ENCODE data around the gene APOL2.
A peak's percentile ranks its signal among the peaks of the same experiment; 100 is the strongest.
"Not testable (repeated sequence)": the region's sequence is repeated elsewhere in the genome, so short reads cannot be mapped to it uniquely, and the experiment has no call there.

The APOL2 gene

GRCh38 chr22:36197514-36198146 is 41.7 kb downstream of the APOL2 start:
- DNase-seq (ENCODE audit: low read depth in 2 of 2): no peak

GRCh38 chr22:36197065-36197440 is 42.3 kb downstream of the APOL2 start:
- no peak for DNase-seq (ENCODE audit: low read depth in 2 of 2)

- DNase-seq (ENCODE audit: low read depth in 2 of 2): no peak
These were observed 42.9 kb downstream of the APOL2 start for GRCh38 chr22:36196254-36197064.

GRCh38 chr22:36194971-36195370 is 44.4 kb downstream of the APOL2 start:
- no peak for DNase-seq (ENCODE audit: low read depth in 2 of 2)

- DNase-seq (ENCODE audit: low read depth in 2 of 2): no peak
These were observed 44.9 kb downstream of the APOL2 start for GRCh38 chr22:36194385-36194784.

- no peak for DNase-seq (ENCODE audit: low read depth in 2 of 2)
These were observed 45.8 kb downstream of the APOL2 start for GRCh38 chr22:36193577-36193976.

GRCh38 chr22:36193171-36193570 is 46.2 kb downstream of the APOL2 start:
- no peak for DNase-seq (ENCODE audit: low read depth in 2 of 2)

- no peak for DNase-seq (ENCODE audit: low read depth in 2 of 2)
These were observed 46.8 kb downstream of the APOL2 start for GRCh38 chr22:36192542-36192941.

- DNase-seq (ENCODE audit: low read depth in 2 of 2): no peak
These were observed 48.1 kb downstream of the APOL2 start for GRCh38 chr22:36191106-36191836.

GRCh38 chr22:36187862-36188261 is 51.5 kb downstream of the APOL2 start:
- DNase-seq (ENCODE audit: low read depth in 2 of 2): not testable (repeated sequence)

GRCh38 chr22:36185828-36186624 is 53.3 kb downstream of the APOL2 start:
- DNase-seq (ENCODE audit: low read depth in 2 of 2): no peak

GRCh38 chr22:36184433-36185025 is 54.8 kb downstream of the APOL2 start:
- DNase-seq (ENCODE audit: low read depth in 2 of 2): no peak

GRCh38 chr22:36183446-36183845 is 55.9 kb downstream of the APOL2 start:
- no peak for DNase-seq (ENCODE audit: low read depth in 2 of 2)

- DNase-seq (ENCODE audit: low read depth in 2 of 2): no peak
These were observed 56.5 kb downstream of the APOL2 start for GRCh38 chr22:36182857-36183256.

- no peak for DNase-seq (ENCODE audit: low read depth in 2 of 2)
These were observed 57.3 kb downstream of the APOL2 start for GRCh38 chr22:36182056-36182455.

GRCh38 chr22:36180928-36181327 is 58.4 kb downstream of the APOL2 start:
- no peak for DNase-seq (ENCODE audit: low read depth in 2 of 2)

- DNase-seq (ENCODE audit: low read depth in 2 of 2): peak; percentile 77 to 80
These were observed 59.1 kb downstream of the APOL2 start for GRCh38 chr22:36180038-36180880.

- no peak for DNase-seq (ENCODE audit: low read depth in 2 of 2)
These were observed 62.2 kb downstream of the APOL2 start for GRCh38 chr22:36177160-36177559.
